Measurements from ENCODE around the gene RCSD1. TPM values are rescaled to one million over a fixed set of nuclear protein-coding genes. Genes with fewer than 3 reads are reported as not detected.
A peak's percentile ranks its signal among the peaks of the same experiment; 100 is the strongest.

The RCSD1 gene
- total RNA-seq, 4 donors from 2014 or later: 16.8 to 19.0 (median 18.5) TPM

- H3K27ac ChIP-seq (replicated peaks in 1 of 4): peak overlapping the region; percentile 34 to 58 (median 45)
- intact Hi-C loops (cut with DNase I): no loop called here
- no peak overlapping the region for H3K4me3 ChIP-seq
- no peak for DNase-seq (ENCODE audit: extremely low spot score)
- WGBS: 37% methylated on average over 7 of the region's 8 CpGs
- TF ChIP-seq POLR2AphosphoS5 (IDR thresholded peaks at IDR 0.05): no peak
- no peak for TF ChIP-seq POLR2A (IDR thresholded peaks at IDR 0.05; ENCODE audit: low read depth)
- no peak for TF ChIP-seq EP300 (IDR thresholded peaks at IDR 0.05)
- no peak for TF ChIP-seq CTCF (IDR thresholded peaks at IDR 0.05)
- no peaks in the 10 kb centered on the region for H3K27me3 ChIP-seq
- H3K9me3 ChIP-seq: no peaks in the 10 kb centered on the region
- H3K36me3 ChIP-seq: no peaks in the 10 kb centered on the region
- H3K4me1 ChIP-seq: peaks cover 43 to 72% (median 59%) of the 10 kb centered on the region in 4 donors
These were observed 33.2 kb downstream of the RCSD1 start for GRCh38 chr1:167663002-167663772.

- Histone ChIP-seq H3K27me3 (no peaks in the 10 kb centered on the region), H3K9me3 (no peaks in the 10 kb centered on the region), H3K36me3 (no peaks in the 10 kb centered on the region), H3K4me1 (peaks cover 35 to 74% (median 44%) of the 10 kb centered on the region in 4 donors), H3K4me3 (no peak overlapping the region), H3K27ac (replicated peaks in 1 of 4) (no peak overlapping the region)
- no peak for TF ChIP-seq EP300 (IDR thresholded peaks at IDR 0.05)
- no peak for TF ChIP-seq CTCF (IDR thresholded peaks at IDR 0.05)
- no peak for TF ChIP-seq POLR2AphosphoS5 (IDR thresholded peaks at IDR 0.05)
- TF ChIP-seq POLR2A (IDR thresholded peaks at IDR 0.05; ENCODE audit: low read depth): no peak
- DNase-seq (ENCODE audit: extremely low spot score): no peak
- intact Hi-C loops (cut with DNase I): no loop called here
- 98% methylated on average over 4 of the region's 4 CpGs for WGBS
These were observed 35.4 kb downstream of the RCSD1 start for GRCh38 chr1:167665469-167665868.

- WGBS: 68% methylated on average over 4 of the region's 4 CpGs
- Histone ChIP-seq H3K9me3 (no peaks in the 10 kb centered on the region), H3K4me3 (no peak overlapping the region), H3K27me3 (no peaks in the 10 kb centered on the region), H3K36me3 (no peaks in the 10 kb centered on the region), H3K27ac (replicated peaks in 1 of 4) (no peak overlapping the region), H3K4me1 (peaks cover 31 to 65% (median 37%) of the 10 kb centered on the region in 4 donors)
- intact Hi-C loops (cut with DNase I): no loop called here
- TF ChIP-seq POLR2AphosphoS5 (IDR thresholded peaks at IDR 0.05): no peak
- no peak for TF ChIP-seq POLR2A (IDR thresholded peaks at IDR 0.05; ENCODE audit: low read depth)
- no peak for DNase-seq (ENCODE audit: extremely low spot score)
These were observed 36.4 kb downstream of the RCSD1 start for GRCh38 chr1:167666416-167666815.

GRCh38 chr1:167667536-167667935 is 37.5 kb downstream of the RCSD1 start:
- Histone ChIP-seq H3K36me3 (no peaks in the 10 kb centered on the region), H3K27me3 (no peaks in the 10 kb centered on the region), H3K27ac (replicated peaks in 1 of 4) (no peak overlapping the region), H3K4me3 (no peak overlapping the region), H3K4me1 (peaks cover 20 to 54% (median 25%) of the 10 kb centered on the region in 4 donors), H3K9me3 (no peaks in the 10 kb centered on the region)
- 87% methylated on average over 2 of the region's 2 CpGs for WGBS
- intact Hi-C loops (cut with DNase I): no loop called here
- no peak for DNase-seq (ENCODE audit: extremely low spot score)
- TF ChIP-seq CTCF (IDR thresholded peaks at IDR 0.05) (no peak), POLR2A (IDR thresholded peaks at IDR 0.05; ENCODE audit: low read depth) (no peak), POLR2AphosphoS5 (IDR thresholded peaks at IDR 0.05) (no peak), EP300 (IDR thresholded peaks at IDR 0.05) (no peak)

GRCh38 chr1:167668108-167668507 is 38.1 kb downstream of the RCSD1 start:
- no peaks in the 10 kb centered on the region for H3K27me3 ChIP-seq
- H3K4me3 ChIP-seq: no peak overlapping the region
- no peak for DNase-seq (ENCODE audit: extremely low spot score)
- intact Hi-C loops (cut with DNase I): no loop called here
- H3K36me3 ChIP-seq: peaks cover 0 to under 1% (median 0%) of the 10 kb centered on the region in 4 donors
- H3K9me3 ChIP-seq: no peaks in the 10 kb centered on the region
- H3K4me1 ChIP-seq: peaks cover 15 to 48% (median 20%) of the 10 kb centered on the region in 4 donors
- TF ChIP-seq EP300 (IDR thresholded peaks at IDR 0.05) (no peak), POLR2AphosphoS5 (IDR thresholded peaks at IDR 0.05) (no peak), POLR2A (IDR thresholded peaks at IDR 0.05; ENCODE audit: low read depth) (no peak), CTCF (IDR thresholded peaks at IDR 0.05) (no peak)
- H3K27ac ChIP-seq (replicated peaks in 1 of 4): no peak overlapping the region
- WGBS: 91% methylated on average over 6 of the region's 6 CpGs
